Inflammatory macrophage (primary cell): Measurements from ENCODE around the gene SORCS2.

ENCODE experiments used
- DNase-seq, 2 donors: peaks; one replicate each; pipeline ENCODE4 v3.0.0-alpha.2; 2020 to 2022

Gene SORCS2

DNA sequence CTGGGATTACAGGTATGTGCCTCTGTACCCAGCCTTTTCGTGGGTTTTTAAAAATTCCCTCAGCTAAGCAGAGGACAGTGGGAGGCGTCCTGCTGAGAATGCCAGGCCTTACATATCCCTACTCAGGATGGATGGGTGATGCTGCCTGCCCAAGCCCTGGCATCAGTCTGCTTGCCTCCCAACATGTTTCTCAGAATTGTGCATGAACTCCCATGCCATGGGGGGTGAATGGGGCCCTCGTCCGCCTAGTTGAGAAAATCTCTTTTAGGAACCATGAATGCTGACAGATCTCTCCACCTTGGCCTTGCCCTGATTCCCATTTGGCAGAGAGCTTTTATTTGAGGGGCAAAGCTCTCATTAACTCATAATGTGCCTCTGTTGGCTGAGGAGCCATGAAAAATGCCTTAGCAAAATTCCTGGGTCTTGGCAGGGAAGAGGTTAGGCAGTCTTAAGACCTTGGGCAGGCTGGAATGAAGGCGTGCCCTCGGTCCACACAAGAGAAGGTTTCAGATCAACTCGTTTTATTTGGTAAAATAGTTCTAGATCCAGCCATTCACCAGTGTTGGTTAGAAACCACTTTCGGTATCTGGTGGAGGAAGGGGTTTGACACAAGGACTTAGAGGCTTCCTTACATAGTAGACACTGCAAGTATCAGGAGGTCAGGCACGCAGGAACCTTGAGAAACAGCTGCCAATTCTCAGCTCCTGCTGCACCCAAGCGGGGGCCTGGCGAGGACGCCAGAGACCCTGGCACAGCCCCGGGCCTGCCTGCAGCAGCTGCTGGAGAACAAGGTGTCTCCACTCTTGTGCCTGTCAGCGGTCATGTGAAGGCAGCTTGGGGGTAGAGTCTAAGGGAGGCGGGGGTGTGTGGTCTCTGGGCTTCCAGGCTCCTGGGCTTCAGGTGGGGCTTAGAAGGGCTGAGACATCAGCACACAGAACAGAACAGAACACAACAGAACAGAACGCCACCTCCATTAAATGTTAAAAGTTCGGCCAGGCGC is 435.2 kb downstream of the SORCS2 start:
- no peak for DNase-seq

- DNase-seq, result no peak
Observed at GRCh38 chr4:7628432-7628831, 436.1 kb downstream of the SORCS2 start.

- no peak for DNase-seq
Observed at GRCh38 chr4:7629501-7630254, 437.3 kb downstream of the SORCS2 start.

DNA sequence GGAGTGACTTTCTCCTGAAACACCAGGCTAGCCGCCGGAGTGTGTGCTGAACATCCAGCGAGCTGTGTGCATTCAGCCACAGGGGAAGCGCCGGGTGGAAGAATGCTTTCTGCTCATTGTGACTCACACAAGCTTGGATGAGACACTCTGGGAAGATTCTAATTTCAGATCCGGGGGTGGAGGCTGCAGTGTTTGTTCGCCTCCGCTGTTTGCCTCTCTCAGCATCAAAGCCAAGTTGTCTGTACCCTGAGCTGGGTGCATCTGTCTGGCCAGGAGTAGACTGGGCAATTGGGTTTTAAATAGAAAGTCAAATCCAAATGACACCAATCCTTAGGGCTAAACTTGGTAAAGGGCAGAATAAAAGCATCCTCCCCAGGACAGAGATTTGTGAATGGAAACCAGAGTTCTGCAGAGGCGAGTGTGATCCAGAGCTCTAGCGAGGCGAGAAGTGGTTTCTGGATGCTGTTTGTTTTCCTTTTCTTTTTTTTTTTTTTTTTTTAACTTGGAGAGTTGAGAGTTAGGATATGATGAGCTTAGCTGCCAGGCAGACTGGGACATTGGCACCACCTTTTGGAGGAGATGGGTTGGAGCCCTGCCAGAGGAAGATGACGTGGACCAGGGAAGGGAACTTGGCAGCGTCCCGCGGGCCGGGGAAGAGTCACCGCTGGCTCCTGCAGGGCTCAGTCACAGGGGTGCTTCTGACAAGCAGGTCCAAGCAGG is 438.4 kb downstream of the SORCS2 start:
- peak; percentile 54 to 88 for DNase-seq

DNA sequence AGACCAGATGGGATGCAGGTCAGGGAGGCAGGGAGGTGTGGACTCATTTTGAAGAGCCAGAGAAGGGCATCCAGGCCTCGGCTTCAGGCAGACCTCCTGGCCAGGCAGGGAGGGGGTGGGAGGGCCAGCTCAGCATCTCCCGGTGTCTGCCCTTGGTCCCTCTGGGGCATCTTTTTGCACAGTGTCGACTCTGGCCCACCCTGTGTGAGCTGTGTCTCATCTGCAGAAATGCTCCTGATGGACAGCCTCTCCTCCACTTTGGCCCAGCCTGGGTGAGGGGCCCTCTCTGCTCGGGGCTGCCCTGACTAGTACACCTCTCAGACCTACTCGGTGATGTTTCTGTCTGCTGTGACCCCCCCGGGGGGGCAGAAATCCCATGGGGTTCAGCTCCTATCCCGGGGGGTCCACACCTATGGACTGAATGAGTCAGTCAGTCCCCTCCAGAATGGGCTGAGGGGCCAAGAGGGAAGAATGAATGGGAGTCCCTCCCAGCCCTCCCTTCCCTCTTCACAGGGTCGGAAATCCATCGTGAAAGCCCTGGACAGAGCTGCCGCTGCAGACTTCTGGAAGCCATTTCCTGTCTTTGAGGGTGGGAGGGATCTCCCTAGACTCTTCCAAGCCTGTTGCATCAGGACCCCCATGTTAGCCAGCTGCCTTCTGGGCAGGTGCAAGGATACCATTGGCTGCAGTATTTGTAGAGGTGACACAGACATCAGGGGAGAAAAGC is 439.1 kb downstream of the SORCS2 start:
- no peak for DNase-seq

DNA sequence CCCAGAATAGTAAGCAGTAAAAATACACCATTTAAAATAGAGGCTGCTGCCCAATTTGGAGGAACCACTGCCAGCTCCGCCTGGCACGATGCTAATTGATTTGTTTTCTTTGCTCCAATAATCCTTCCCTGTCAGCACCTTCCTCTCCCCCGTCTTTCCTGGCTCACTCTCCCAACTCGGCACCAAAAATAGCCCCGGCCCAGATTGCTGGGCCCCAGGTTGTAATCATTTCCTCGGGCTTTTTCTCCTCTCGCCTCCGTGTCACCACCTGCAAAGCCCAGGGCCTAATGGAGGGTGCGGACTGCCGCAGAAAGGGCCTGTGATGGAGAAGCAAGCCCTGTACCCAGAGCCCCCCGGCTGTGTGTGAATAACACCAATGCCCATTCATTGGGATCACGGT is 440.0 kb downstream of the SORCS2 start:
- DNase-seq, result no peak

GRCh38 chr4:7632971-7633370 is 440.6 kb downstream of the SORCS2 start:
- no peak for DNase-seq

DNA sequence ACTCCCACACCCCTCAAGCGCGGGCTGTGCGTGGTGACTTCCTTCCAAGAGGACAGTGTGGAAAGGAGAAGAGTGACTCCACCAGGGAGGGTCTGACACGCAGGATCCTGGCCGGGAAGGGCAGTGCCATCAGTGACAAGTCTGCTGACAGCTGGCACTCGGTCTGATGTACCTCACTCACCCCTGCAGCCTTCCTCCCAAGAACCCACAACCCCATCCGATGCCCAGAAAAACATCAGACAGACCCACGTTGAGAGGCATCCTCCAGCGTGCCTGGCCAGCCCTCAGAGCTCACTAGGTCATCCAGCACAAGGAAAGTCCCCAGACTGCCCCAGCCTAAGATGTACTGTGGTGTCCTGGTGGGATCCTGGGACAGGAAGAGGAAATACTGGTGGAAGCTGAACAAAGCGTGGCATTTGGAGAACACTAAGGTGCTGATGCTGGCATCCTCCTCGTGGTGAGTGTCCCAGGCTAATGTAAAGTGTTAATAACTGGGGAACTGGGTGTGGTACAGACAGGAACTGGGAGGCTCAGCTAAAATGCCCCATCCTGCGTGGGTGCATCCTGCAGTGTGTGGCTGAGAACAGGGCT is 442.4 kb downstream of the SORCS2 start:
- peak; percentile 72 to 74 for DNase-seq

GRCh38 chr4:7635445-7636239 is 443.3 kb downstream of the SORCS2 start:
- peak; percentile 50 to 65 for DNase-seq

DNA sequence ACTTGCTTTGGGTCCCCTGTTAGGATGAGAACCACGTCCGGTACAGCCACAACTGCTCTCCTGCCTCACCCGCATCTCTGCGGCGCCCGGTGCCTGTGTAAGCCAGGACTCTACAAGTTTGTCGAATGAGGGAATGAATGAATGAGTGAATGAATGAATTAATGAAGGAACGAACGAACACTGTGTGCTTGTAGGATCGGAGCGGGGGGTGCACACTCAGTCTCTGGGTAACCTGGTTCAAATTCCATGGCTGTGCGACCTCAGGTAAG is 443.8 kb downstream of the SORCS2 start:
- DNase-seq, result no peak

DNA sequence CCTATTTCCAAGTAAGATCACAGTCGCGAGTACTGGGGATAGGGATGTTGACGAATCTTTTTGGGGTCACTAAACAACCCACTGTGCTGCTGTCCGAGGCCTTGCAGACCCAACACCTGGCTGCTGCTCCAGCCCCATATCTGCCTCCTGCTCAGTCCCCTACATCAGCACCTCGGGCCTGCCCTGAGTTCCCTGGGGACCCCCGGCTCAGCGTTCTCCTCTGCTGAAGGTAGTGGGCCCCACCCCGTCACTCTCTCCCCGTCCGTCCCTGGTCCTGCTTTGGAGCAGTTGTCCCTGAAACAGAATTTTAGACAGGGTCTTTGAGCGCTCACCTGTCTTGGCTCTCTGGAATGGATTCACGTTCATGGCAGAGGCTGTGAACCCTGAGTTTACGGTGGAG is 444.8 kb downstream of the SORCS2 start:
- DNase-seq, result no peak

DNA sequence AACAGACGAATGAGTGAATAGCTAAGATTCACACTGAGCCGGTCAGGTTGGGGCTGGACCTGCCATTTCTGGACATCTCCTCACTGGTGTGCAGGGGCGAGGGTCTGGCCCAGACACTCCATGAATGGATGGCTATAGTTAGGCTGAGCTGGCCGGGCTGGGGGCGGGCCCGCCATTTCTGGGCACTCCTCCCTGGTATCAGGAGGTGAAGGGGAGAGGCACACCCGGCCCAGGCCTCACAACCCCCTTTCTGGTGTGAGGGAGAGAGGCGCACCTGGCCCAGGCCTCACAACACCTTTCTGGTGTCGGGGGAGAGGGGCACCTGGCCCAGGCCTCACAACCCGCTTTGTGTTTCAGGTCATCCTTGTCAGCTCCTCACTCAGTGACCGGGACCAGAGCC is 445.6 kb downstream of the SORCS2 start:
- no peak for DNase-seq

DNA sequence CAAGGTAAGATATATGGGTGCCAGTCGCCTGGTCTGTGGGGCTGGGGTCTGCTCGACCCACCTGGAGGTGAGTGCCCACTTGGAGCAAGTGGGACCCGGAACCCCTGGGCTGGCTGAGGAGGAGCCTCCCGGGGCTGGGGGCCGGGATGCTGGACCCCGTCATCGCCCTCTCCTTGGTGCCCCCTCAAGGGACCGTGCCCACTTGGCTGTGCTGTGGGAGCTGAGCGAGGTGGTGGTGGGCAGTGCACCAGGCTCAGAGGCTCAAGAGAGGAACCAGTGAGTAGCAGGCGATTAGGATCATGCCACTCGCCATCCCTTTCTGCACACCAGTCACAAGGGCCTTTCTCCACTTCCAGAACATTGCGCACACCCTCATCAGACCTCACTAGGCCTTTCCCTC is 446.2 kb downstream of the SORCS2 start:
- peak; percentile 49 to 61 for DNase-seq

GRCh38 chr4:7638984-7639789 is 446.8 kb downstream of the SORCS2 start:
- peak; percentile 94 to 95 for DNase-seq

- DNase-seq, result no peak
Observed at GRCh38 chr4:7640136-7640535, 447.8 kb downstream of the SORCS2 start.

- no peak for DNase-seq
Observed at GRCh38 chr4:7641712-7642111, 449.4 kb downstream of the SORCS2 start.

- DNase-seq, result peak; percentile 19 to 56
Observed at GRCh38 chr4:7642741-7643458, 450.6 kb downstream of the SORCS2 start.

DNA sequence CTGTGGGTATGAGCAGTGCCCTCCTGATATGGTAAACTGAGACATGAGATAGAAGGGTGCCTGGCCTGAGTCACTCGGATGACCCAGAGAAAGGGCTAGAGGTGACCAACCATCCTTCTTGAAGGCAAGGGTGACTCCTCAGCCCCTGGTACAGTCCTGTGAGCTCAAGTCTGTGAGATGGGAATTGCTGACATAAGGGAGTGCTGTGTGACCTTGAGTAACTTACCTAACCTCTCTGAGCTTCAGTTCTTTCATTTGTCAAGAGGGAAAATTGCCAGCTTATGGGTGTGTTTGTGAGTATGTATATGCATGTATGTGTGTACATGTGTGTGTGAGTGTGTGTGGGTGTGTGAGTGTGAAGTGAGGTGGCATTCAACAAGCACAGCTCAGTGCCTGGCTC is 452.8 kb downstream of the SORCS2 start:
- no peak for DNase-seq

DNA sequence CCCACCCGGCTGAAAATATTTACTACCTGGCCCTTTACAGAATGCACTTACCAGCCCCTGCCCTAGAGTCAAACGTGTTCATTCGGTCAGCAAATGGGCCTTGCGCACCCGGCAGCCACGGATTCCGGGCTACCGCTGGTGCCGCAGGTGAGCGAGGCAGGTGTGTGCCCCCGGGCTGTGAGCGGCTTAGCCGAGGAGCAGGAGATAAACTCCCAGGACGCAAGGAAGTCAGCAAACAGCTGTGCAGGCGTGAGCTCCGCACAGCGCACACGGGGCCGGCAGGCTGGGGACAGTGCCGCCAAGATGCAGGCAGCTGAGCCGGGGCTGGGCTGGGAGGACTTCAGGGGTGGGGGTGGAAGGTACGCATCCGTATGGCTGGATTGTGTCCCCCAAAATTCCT is 453.6 kb downstream of the SORCS2 start:
- DNase-seq, result no peak
